Glutamatergic neuron (in vitro differentiated cells): ENCODE measurements around the gene RBFOX2. TPM values are rescaled to one million over a fixed set of nuclear protein-coding genes. Genes with fewer than 3 reads are reported as not detected.
A peak's percentile ranks its signal among the peaks of the same experiment; 100 is the strongest.

Experiments used
- DNase-seq: peaks from one replicate; pipeline ENCODE4 v3.0.0; 2022
- H3K27ac Mint-ChIP-seq: one replicate; pipeline ENCODE4 v1.8.0; 2020; ENCODE audit warnings: mild to moderate bottlenecking, mixed read lengths, inconsistent platforms; ENCODE audit not compliant: unreplicated experiment
- H3K27me3 Mint-ChIP-seq: one replicate; pipeline ENCODE4 v1.8.0; 2020; ENCODE audit warnings: mild to moderate bottlenecking, moderate library complexity, mixed read lengths, inconsistent platforms; ENCODE audit not compliant: unreplicated experiment
- H3K36me3 Mint-ChIP-seq: one replicate; pipeline ENCODE4 v1.8.0; 2020; ENCODE audit warnings: mild to moderate bottlenecking, mixed read lengths, inconsistent platforms; ENCODE audit not compliant: unreplicated experiment
- H3K4me1 Mint-ChIP-seq: one replicate; pipeline ENCODE4 v1.8.0; 2020; ENCODE audit warnings: mild to moderate bottlenecking, low read depth, mixed read lengths, inconsistent platforms; ENCODE audit not compliant: unreplicated experiment
- H3K4me3 Mint-ChIP-seq: one replicate; pipeline ENCODE4 v1.8.0; 2020; ENCODE audit warnings: mild to moderate bottlenecking, mixed read lengths, inconsistent platforms; ENCODE audit not compliant: unreplicated experiment
- H3K9me3 Mint-ChIP-seq: one replicate; pipeline ENCODE4 v1.8.0; 2020; ENCODE audit warnings: mild to moderate bottlenecking, moderate library complexity, mixed read lengths, inconsistent platforms; ENCODE audit not compliant: unreplicated experiment
- total RNA-seq: library from RNA; stranded (reverse); fragmentation: NEBNext Ultra II Directional; extraction: Animal tissue kit (Norgen Biotek cat#: 25700); gene quantifications from one replicate; pipeline ENCODE4 v1.2.1, GENCODE V29; 2021; ENCODE audit not compliant: unreplicated experiment
- TF ChIP-seq, protein P1 (sequence below): fragments of 200-600 bp; sonication (generic); IDR thresholded peaks from one replicate; pipeline ENCODE4 v1.5.0; 2021; ENCODE audit not compliant: partially characterized antibody, unreplicated experiment

The RBFOX2 gene
- total RNA-seq, 1 donor from 2014 or later, result 380 TPM

DNA sequence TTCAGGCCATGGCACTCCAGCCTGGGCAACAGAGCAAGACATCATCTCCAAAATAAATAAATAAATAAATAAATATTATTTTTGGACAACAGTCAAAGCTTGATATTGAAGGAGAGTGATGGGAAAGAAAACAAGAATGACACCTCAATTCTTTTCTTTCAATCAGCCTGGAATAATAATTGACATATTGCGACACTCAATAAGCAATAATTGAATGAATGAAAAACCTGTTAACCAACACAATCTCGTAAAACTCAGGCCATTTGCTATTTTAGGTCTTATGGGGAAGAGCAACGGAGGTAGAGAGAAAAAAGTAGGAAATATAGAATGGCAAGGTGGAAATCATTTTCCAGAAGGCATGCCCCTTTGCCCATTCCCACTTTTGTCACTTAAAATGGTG is 10.5 kb upstream of the RBFOX2 start:
- H3K4me3 Mint-ChIP-seq, result no peak overlapping the region
- peaks cover 6% of the 10 kb centered on the region for H3K9me3 Mint-ChIP-seq
- peaks cover 4% of the 10 kb centered on the region for H3K27me3 Mint-ChIP-seq
- TF ChIP-seq, protein P1, sequence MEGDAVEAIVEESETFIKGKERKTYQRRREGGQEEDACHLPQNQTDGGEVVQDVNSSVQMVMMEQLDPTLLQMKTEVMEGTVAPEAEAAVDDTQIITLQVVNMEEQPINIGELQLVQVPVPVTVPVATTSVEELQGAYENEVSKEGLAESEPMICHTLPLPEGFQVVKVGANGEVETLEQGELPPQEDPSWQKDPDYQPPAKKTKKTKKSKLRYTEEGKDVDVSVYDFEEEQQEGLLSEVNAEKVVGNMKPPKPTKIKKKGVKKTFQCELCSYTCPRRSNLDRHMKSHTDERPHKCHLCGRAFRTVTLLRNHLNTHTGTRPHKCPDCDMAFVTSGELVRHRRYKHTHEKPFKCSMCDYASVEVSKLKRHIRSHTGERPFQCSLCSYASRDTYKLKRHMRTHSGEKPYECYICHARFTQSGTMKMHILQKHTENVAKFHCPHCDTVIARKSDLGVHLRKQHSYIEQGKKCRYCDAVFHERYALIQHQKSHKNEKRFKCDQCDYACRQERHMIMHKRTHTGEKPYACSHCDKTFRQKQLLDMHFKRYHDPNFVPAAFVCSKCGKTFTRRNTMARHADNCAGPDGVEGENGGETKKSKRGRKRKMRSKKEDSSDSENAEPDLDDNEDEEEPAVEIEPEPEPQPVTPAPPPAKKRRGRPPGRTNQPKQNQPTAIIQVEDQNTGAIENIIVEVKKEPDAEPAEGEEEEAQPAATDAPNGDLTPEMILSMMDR, result no peak
- DNase-seq, result no peak
- no peak overlapping the region for H3K27ac Mint-ChIP-seq
- H3K4me1 Mint-ChIP-seq, result peaks cover 16% of the 10 kb centered on the region
- no peaks in the 10 kb centered on the region for H3K36me3 Mint-ChIP-seq

DNA sequence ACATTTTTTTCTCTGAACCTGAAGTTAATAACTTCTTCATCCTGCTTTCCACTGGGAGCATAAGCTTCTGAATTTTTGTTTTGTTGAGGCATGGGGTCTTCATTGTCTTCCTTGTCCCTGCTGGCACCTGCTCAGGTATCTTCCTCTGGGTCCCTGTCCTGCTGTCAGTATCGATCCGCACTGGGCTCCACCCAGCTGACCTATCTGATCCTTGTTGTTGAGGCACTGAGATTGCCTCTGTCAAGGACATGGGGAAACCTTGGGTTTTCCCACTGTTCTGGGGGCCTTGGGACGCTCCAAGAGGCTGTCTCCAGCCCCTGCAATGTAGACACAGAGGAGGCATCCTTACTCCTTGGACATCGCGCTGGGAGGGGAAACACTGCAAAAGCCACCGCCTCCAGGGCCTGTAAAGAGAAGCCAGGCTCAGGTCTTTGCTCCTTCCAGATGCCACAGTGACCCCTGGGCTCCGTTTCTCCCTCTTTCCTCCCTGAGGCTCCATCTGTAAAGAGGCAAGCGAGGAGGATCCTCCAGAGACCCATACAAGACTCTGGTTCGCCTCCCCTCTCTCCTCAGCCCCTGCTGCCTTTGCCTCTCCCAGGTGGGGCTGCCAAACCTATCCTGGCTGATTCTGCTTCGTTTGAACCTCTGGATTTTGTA is 8.6 kb upstream of the RBFOX2 start:
- Mint-ChIP-seq H3K4me3 (peak overlapping the region; percentile 10), H3K27ac (no peak overlapping the region)

GRCh38 chr22:36036167-36036624 is 7.6 kb upstream of the RBFOX2 start:
- H3K27me3 Mint-ChIP-seq, result peaks cover 4% of the 10 kb centered on the region
- peak overlapping the region; percentile 50 for H3K27ac Mint-ChIP-seq
- no peaks in the 10 kb centered on the region for H3K36me3 Mint-ChIP-seq
- no peak for DNase-seq
- H3K4me3 Mint-ChIP-seq, result no peak overlapping the region
- H3K4me1 Mint-ChIP-seq, result peaks cover 16% of the 10 kb centered on the region
- TF ChIP-seq, protein P1, result no peak
- H3K9me3 Mint-ChIP-seq, result peaks cover 4% of the 10 kb centered on the region

More for the DNA sequence above, 8.6 kb upstream of the RBFOX2 start:
- peaks cover 4% of the 10 kb centered on the region for H3K27me3 Mint-ChIP-seq
- DNase-seq, result no peak
- H3K9me3 Mint-ChIP-seq, result peaks cover 4% of the 10 kb centered on the region
- TF ChIP-seq, protein P1, result no peak
- no peaks in the 10 kb centered on the region for H3K36me3 Mint-ChIP-seq
- peaks cover 16% of the 10 kb centered on the region for H3K4me1 Mint-ChIP-seq

DNA sequence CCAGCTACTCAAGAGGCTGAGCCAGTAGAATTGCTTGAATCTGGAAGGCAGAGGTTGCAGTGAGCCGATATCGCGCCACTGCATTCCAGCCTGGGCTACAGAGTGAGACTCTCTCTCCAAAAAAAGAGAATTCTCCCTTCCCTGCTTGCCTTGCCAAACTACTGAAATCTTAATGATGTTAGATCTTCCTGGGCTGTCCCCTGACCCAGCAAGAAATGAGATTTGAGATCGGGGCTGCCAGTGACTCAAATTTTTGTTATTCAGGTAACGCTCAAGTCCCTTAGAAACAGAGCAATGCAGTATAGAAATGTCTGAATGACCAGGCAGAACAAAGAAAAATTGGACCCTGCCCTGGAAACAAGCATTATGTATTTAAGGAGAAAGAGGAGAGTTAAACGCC is 4.0 kb upstream of the RBFOX2 start:
- peaks cover 8% of the 10 kb centered on the region for H3K9me3 Mint-ChIP-seq
- no peaks in the 10 kb centered on the region for H3K36me3 Mint-ChIP-seq
- H3K4me3 Mint-ChIP-seq, result no peak overlapping the region
- DNase-seq, result no peak
- peaks cover 2% of the 10 kb centered on the region for H3K27me3 Mint-ChIP-seq
- H3K27ac Mint-ChIP-seq, result no peak overlapping the region
- TF ChIP-seq, protein P1, result no peak
- H3K4me1 Mint-ChIP-seq, result peaks cover 14% of the 10 kb centered on the region

GRCh38 chr22:36029406-36029755 is 757 bp upstream of the RBFOX2 start:
- H3K4me3 Mint-ChIP-seq, result peak overlapping the region; percentile 84
- TF ChIP-seq, protein P1, result no peak
- H3K27me3 Mint-ChIP-seq, result peaks cover 2% of the 10 kb centered on the region
- peak overlapping the region; percentile 22 for H3K27ac Mint-ChIP-seq
- H3K9me3 Mint-ChIP-seq, result peaks cover 8% of the 10 kb centered on the region
- no peak for DNase-seq
- peaks cover 8% of the 10 kb centered on the region for H3K4me1 Mint-ChIP-seq
- H3K36me3 Mint-ChIP-seq, result no peaks in the 10 kb centered on the region
